NCI-H2227 (cell line): ENCODE results near the gene MOV10L1.

ENCODE experiments used
- DNase-seq: peaks from one replicate; lab custom pipeline; 2025; ENCODE audit not compliant: unreplicated experiment; lab: John Stamatoyannopoulos, UW

MOV10L1 gene

DNA sequence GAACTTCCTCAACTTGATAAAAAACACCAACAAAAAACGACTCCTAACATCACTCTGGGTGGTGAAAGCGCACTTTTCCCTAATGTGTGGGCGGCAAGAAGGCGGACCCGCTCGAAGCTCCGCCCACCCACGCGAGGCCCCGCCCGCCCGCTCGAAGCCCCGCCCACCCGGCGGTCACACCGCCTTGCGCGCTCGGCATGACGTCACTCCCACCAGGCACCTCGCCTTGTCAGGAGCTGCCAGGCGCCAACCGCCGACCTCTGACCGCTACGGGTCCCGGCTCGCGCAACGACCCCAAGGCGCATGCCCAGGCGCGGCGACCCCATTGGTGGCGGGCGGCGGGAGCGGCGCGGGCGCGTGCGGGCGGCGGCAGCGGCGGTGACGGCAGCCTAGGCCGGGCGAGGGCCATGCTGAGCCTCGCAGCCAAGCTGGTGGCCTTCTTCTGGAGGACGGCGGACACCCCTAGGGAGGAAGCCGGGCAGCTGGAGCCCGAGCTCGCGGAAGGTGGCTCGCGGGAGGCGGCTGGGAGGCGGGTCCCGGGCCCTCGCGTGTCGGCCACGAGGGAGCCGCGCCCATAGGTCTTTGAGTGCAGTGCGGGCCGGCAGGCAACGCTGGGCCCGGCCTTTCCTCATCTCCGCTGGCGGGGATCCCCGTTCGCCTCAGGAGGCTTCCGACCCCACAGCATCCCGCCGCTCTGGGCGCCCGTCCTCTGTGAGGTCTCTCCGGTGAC is at the start of gene MOV10L1:
Gene MOV10L1, plus strand, starts transcription at position 325 of the 730 bp plus-strand sequence. Its CDS starts 83 bp downstream, at position 408.
- no peak for DNase-seq

GRCh38 chr22:50040717-50041116 is 49.1 kb upstream of the MOV10L1 start:
- no peak for DNase-seq

DNA sequence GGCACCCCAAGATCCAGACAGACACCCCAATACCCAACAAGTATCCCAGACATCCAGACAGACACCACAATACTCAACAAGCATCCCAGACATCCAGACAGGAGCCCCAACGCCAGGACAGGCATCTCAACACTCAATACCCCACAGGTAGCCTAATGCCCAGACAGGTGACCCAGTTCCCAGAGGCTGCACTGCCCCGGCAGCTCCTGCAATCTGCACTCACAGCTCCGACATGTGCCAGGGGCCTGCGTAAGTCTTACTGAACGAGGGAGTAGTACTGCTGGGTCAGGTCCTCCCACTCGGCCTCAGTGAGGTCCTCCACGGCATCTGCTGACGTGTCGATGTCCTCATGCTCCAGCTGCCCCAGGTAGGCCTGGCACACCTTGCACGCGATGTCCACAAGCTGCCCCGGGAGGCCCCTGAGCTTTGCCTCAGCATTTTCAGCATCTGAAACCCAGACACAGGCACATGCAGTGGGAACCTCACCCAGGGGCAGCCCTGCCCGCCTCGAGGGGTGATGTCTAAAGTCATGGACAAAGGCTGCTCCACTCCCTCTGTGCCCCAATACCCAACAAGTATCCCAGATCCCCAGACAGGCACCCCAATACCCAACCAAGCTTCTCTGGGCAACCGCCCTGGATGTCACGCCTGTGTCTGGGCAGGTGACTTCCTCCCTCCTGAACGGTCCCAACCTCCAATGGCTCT is 48.3 kb upstream of the MOV10L1 start:
- DNase-seq, result no peak

DNA sequence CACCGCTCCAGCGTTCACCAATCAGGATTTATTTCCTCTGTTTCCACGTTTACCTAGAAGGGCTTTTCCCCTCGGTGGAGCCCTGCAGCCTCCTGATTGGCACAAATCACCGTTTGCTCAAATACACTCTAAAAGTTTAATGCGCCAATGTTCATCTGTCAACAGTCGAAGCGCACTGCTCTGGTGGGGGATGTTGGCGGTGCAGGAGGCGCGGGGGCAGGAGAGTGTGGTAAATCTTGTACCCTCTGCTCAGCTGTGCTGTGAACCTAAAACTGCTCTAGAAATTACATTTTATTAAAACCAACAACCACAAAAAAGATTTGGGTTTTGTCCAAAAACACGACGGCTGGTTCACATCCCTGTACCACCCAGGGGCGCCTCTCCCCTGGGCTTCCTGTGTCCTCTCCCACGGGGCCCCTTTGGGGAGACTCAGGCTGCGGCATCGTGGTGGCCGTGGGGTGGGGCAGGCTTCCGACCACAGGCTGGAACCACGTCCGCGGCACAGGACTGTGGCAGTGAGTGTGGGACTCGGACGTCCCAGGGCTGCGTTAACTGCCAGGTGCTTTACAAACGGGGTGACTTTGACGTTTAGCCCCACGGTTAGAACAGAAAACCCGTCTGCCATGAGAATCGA is 45.2 kb upstream of the MOV10L1 start:
- no peak for DNase-seq

DNA sequence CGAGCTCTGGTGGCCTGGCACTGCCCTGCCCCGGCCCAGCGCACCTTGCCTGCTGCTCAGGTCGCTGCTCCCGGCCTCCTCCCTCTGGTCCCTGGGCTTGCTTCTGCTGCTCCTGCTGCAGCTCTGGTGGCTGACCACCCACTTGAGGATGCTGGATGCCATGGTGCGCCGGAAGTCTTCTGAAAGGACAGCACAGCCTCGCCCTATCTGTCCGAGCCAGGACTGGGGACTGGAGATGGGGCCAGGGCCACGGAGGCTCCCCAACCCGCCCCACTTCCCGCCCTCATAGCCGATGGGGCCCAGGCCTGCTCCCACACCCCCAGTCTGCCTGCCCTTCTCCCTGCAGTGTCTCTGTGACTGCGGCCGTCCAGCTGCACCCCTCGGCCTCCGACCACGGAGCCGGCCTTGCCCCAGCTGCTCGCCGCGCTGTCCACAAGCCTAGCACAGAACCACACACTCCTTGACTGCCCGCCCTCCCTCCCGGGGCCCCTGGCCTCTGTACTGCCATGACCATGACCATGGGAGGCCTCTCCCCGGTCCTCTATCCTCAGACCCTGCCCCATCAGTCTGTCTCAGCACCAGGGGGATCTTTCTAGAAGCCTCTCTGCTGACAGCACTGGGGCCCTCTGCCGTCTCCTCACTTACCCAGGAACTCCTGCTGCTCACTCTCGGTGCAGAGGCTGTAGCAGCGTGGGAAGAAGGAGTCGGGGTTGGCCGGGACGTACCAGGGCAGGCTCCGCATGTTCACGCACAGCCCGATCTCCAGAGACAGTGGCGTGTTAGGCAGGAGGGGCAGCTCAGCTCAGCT is 44.4 kb upstream of the MOV10L1 start:
- DNase-seq, result no peak

GRCh38 chr22:50046019-50046415 is 43.8 kb upstream of the MOV10L1 start:
- no peak for DNase-seq

GRCh38 chr22:50046481-50047245 is 43.1 kb upstream of the MOV10L1 start:
- no peak for DNase-seq

DNA sequence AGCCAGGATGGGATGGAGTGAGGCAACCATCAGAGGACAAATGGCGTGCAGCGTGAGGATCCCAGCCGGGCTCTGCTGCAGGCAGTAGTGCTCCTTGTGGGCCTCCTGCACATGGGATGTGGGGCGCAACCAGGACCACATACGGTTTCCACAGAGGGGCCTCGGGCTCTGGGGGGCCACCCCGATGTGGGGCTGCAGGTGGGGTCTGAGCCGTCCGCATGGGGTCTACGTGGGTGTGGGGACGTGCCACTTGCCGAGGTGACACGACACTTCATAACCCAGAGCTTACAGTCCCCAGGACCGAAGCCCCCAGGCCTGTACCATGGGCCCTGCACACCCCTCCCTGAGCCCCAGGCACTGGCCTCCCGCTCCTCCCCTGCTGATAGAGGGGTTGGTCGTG is 42.5 kb upstream of the MOV10L1 start:
- no peak for DNase-seq

DNA sequence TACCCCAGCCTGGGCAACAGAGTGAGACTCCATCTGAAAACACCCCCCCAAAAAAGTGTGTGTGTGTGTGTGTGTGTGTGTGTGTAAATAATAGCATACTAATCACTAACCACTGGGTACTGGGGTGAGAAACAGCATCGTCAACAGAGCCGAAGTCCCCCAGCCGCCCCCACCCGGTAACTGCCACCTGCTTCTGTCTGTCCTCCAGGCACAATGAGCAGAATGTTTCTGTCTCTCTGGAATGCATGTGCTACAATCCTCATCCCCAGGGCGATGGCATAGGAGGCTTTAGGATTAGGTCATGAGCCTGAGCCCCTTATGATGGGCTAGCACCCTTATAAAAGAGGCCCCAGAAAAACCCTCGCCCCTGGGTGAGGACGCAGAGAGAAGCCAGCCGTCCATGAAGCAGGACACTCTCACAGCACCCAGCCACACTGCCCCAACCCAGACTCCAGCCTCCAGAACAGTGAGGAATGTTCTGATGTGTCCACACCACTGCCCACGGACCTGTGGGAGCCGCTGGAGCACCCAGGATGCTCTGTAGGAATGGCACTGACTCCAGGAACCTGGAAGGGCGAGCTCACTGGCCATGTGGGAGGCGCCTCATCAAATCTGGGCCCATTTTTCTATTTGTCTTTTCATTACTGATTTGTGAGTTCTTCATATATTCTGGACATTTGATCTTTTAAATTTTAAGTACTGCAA is 41.6 kb upstream of the MOV10L1 start:
- DNase-seq, result no peak

- no peak for DNase-seq
These were observed 41.0 kb upstream of the MOV10L1 start for GRCh38 chr22:50048836-50049235.

- DNase-seq, result no peak
These were observed 40.3 kb upstream of the MOV10L1 start for GRCh38 chr22:50049299-50050195.

DNA sequence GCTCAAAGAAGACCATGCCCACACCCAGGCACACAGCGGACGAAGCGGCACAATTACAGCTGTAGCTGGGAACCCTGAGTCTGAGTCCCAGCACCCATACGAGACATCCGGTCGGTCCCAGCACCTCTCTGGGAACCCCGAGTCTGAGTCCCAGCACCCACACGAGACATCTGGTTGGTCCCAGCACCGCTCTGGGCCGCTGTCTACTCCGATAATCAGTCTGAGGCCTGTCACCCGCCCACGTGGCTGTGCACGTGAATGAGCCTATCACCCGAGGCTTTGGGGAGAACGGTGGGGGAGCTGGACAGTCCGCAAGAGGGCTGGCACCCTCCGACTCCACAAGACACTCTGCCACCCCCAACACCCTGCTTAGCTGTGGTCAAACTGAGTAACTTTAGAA is 37.9 kb upstream of the MOV10L1 start:
- DNase-seq, result no peak

DNA sequence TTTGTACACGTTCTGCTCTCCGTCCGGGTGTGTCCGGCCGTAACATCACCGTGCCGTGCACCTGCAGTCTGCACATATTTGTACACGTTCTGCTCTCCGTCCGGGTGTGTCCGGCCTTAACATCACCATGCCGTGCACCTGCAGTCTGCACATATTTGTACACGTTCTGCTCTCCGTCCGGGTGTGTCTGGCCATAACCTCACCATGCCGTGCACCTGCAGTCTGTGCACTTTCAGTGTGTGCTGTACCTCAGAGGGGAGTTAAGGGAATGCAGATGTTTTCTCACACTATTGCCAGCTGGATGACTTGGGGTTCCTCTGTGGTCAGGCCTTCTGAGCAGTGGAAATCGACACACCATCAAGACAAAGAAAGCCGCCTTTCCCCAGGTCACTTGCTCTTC is 35.9 kb upstream of the MOV10L1 start:
- DNase-seq, result no peak

DNA sequence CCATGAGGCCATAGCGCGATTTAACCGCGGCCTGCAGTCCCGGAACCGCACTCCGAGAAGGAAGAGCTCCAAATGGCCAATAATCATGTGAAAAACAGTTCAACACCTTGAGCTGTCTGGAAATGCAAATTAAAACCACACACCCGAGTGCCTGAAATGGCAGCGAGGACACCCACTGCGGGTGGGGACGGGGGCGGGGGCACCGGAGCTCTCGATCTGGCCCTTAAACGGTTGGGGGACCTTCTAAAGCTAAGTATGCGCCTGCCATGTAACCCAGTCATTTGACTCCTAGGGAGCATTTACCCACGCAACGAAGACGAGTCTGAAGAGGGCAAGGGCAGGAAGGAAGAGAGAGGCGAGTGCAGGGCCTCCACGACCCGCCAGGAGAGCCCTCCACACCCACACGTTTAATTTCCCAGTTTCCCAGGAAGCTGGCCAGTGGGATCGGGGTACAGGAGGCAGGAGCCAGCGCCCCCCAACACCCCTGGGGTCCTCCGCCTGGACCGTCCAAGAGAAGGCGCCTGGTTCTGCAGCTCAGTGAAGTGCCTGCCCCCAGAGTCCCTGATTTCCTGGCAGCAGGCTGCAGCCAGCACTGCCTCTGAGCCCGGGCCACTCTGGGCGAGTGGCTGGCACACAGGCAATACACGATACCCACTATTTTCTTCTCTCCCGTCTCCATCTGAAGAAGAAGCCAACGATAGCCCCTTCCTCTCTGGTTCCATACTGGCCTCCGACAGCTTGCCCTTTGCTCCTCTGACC is 33.4 kb upstream of the MOV10L1 start:
- no peak for DNase-seq

DNA sequence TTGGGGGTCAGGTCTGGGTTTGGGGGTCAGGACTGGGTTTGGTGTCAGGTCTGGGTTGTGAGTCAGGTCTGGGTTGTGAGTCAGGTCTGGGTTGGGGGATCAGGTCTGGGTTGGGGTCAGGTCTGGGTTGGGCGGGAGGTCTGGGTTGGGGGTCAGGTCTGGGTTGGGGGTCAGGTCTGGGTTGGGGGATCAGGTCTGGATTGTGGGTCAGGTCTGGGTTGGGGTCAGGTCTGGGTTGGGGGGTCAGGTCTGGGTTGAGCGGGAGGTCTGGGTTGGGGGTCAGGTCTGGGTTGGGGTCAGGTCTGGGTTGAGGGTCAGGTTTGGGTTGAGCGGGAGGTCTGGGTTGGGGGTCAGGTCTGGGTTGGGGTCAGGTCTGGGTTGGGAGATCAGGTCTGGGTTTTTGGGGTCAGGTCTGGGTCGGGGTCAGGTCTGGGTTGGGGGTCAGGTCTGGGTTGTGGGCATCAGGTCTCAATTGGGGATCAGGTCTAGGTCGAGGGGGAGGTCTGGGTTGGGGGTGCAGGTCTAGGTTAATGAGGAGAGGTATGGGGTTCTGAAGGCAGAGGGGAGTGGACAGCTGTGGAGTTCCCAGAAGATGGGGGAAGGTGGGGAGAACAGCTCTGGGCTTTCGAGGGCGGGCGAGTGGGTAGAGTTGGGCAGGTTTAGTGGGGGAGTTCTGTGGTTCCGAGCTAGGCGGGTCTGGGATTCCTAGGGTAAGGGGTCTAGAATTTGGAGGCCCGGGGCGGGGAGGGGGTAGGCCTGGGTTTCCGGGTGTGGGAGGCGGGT is 32.3 kb upstream of the MOV10L1 start:
- no peak for DNase-seq

DNA sequence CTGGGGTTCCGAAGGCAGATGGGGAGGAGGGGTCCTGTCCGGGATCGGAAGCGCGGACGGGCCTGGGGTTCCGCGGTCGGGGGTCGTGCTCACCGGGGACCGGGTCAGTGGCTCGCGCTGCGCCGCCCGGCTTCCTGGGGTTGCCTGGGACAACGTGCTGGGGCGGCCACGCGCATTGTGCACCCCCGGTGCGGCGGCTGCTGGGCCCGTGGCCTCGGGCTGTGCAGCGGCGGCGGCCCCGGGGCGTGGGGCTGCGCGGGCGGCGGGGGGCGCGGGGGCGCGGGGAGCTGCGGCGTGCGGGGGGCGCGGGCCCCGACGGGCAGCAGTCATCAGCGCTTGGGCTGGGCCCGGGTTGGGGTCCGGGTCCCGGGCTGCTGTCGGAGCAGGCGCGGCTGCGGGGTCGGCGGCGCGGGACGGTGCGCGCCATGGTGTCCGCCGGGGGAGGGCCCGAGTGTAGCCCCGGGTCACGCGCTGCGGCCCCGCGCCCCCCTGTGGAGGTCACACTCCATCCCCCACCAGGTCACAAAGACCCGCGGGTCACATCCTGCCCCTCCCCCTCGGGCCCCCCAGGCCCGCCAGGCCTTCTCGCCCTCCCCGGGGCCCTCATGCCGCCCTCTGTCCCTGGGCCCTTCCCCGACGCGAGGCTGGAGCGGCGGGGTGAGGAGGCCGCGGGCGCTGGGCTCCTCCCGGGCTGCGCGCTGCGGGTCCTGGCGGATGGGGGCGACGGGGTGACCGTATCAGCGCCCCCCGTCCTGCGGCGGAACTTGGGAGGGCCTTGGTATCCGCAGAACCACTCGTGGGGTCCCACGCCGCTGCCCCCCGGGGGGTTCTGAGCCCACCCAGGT is 31.5 kb upstream of the MOV10L1 start, which contains the start of gene TTLL8:
Gene TTLL8, minus strand, starts transcription at position 238 of the 845 bp plus-strand sequence.
- DNase-seq, result no peak
